ENCODE measurements around the gene FAM20B.

- TF ChIP-seq ZNF274 (IDR thresholded peaks at IDR 0.05; ENCODE audit: low read depth, low read length) (no peak), YY1 (IDR thresholded peaks at IDR 0.05; ENCODE audit: insufficient read depth, insufficient read length) (no peak)
These were observed 55.4 kb downstream of the FAM20B start for GRCh38 chr1:179080866-179081686.

All from NT2/D1 (cell line).